HepG2 (cell line): ENCODE measurements around the gene PRR36. TPM values are rescaled to one million over a fixed set of nuclear protein-coding genes. Genes with fewer than 3 reads are reported as not detected.
A peak's percentile ranks its signal among the peaks of the same experiment; 100 is the strongest.

Source experiments
- ATF4 ChIP-seq, 2 experiments: fragments of 450-650 bp in 1 of 2; sonication (generic) in 1 of 2; formaldehyde crosslinking; IDR thresholded peaks; 2 replicates each; pipeline versions ENCODE4 v1.5.0 to v1.8.0; 2020 to 2022; ENCODE audit warnings: mild to moderate bottlenecking in 1 of 2, missing genetic modification reagents in 1 of 2
- CREBL2 ChIP-seq: sonication (generic); formaldehyde crosslinking; IDR thresholded peaks from 2 replicates; pipeline ENCODE4 v1.8.1; 2023; ENCODE audit warnings: missing genetic modification reagents, mild to moderate bottlenecking, borderline replicate concordance
- E2F1 ChIP-seq: sonication (generic); formaldehyde crosslinking; IDR thresholded peaks from 2 replicates; pipeline ENCODE4 v1.5.0; 2020; ENCODE audit warnings: missing genetic modification reagents
- FOXA1 ChIP-seq, 2 experiments: fragments of 450-650 bp in 1 of 2; sonication (generic) in 1 of 2; formaldehyde crosslinking in 1 of 2; IDR thresholded peaks; 2 replicates each; pipeline versions ENCODE4 v1.4.0 to v1.6.1; 2016 to 2020; ENCODE audit warnings: missing genetic modification reagents in 1 of 2
- GZF1 ChIP-seq: sonication (generic); formaldehyde crosslinking; IDR thresholded peaks from 2 replicates; pipeline ENCODE4 v1.5.1; 2020; ENCODE audit warnings: mild to moderate bottlenecking, missing genetic modification reagents
- KAT8 ChIP-seq: IDR thresholded peaks from 2 replicates; pipeline ENCODE4 v1.6.1; 2016; ENCODE audit warnings: missing genetic modification reagents, missing compliant biosample characterization
- MED13 ChIP-seq: sonication (generic); formaldehyde crosslinking; IDR thresholded peaks from 2 replicates; pipeline ENCODE4 v1.5.0; 2020; ENCODE audit warnings: missing genetic modification reagents
- PBX2 ChIP-seq: IDR thresholded peaks from 2 replicates; pipeline ENCODE4 v1.6.1; 2016; ENCODE audit warnings: control low read depth
- PLRG1 ChIP-seq: fragments of 450-650 bp; conservative IDR thresholded peaks from 2 replicates; pipeline ENCODE4 v1.6.1; 2016
- RCOR2 ChIP-seq: IDR thresholded peaks from 2 replicates; pipeline ENCODE4 v1.6.1; 2016; ENCODE audit warnings: missing biosample characterization, missing genetic modification reagents
- SNAPC4 ChIP-seq: sonication (generic); formaldehyde crosslinking; IDR thresholded peaks from 2 replicates; pipeline ENCODE4 v1.4.0; 2020; ENCODE audit warnings: mild to moderate bottlenecking, missing genetic modification reagents
- SNRNP70 ChIP-seq: fragments of 200-400 bp; formaldehyde crosslinking; IDR thresholded peaks from 2 replicates; pipeline ENCODE4 v1.6.1; 2017; ENCODE audit warnings: mild to moderate bottlenecking, low read depth, low read length, moderate library complexity
- TCF7 ChIP-seq: sonication (generic); IDR thresholded peaks from 2 replicates; pipeline ENCODE4 v1.6.1; 2016; ENCODE audit warnings: antibody characterized with exemption, low read depth
- YY1 ChIP-seq: IDR thresholded peaks from 2 replicates; pipeline ENCODE4 v1.6.1; 2011; ENCODE audit warnings: low read length, low read depth, moderate library complexity, mild to moderate bottlenecking; ENCODE audit not compliant: insufficient read depth, insufficient replicate concordance
- ZFP41 ChIP-seq: sonication (generic); formaldehyde crosslinking; IDR thresholded peaks from 2 replicates; pipeline ENCODE4 v1.4.0; 2020; ENCODE audit warnings: mild to moderate bottlenecking, missing genetic modification reagents, borderline replicate concordance
- ZNF230 ChIP-seq: sonication (generic); formaldehyde crosslinking; IDR thresholded peaks from 2 replicates; pipeline ENCODE4 v1.4.0; 2020; ENCODE audit warnings: mild to moderate bottlenecking, missing genetic modification reagents
- ZNF264 ChIP-seq: sonication (generic); formaldehyde crosslinking; IDR thresholded peaks from 2 replicates; pipeline ENCODE4 v1.4.0; 2020; ENCODE audit warnings: missing genetic modification reagents
- ZNF350 ChIP-seq: sonication (generic); formaldehyde crosslinking; IDR thresholded peaks from 2 replicates; pipeline ENCODE4 v1.4.0; 2020; ENCODE audit warnings: mild to moderate bottlenecking, low read depth, missing genetic modification reagents, borderline replicate concordance
- ZNF737 ChIP-seq: sonication (generic); formaldehyde crosslinking; IDR thresholded peaks from 2 replicates; pipeline ENCODE4 v1.5.0; 2020; ENCODE audit warnings: missing genetic modification reagents, mild to moderate bottlenecking, borderline replicate concordance
- ZSCAN22 ChIP-seq: sonication (generic); formaldehyde crosslinking; IDR thresholded peaks from 2 replicates; pipeline ENCODE4 v1.4.0; 2020; ENCODE audit warnings: mild to moderate bottlenecking, missing genetic modification reagents
- ZZZ3 ChIP-seq: sonication (generic); formaldehyde crosslinking; IDR thresholded peaks from 2 replicates; pipeline ENCODE4 v1.4.0; 2020; ENCODE audit warnings: missing genetic modification reagents, mild to moderate bottlenecking, borderline replicate concordance
- polyA plus RNA-seq, 8 experiments: library from polyadenylated mRNA; depleted of rRNA in 3 of 8; stranded (reverse) in 7 of 8; unstranded in 1 of 8; fragments of >200 nt; fragmentation: Illumina TruSeq in 4 of 8; extraction: Trizol in 4 of 8; gene quantifications; 2 replicates each; pipeline versions ENCODE4 v1.2.1 to v1.2.3, GENCODE V29; 2011 to 2016; ENCODE audit warnings: low read depth in 4 of 8, missing spikeins in 1 of 8, mixed read lengths in 1 of 8; ENCODE audit not compliant: insufficient read depth in 1 of 8
- total RNA-seq, 5 experiments: library from RNA; depleted of rRNA; stranded (reverse); fragments of >200 nt; fragmentation: Illumina TruSeq; extraction: Trizol; gene quantifications; 2 replicates each; pipeline ENCODE4 v1.2.3, GENCODE V29; 2016; ENCODE audit warnings: low read depth in 1 of 5

The PRR36 gene
- total and polyA plus RNA-seq, 2 of the 13 experiments (the other 11 are each of a cell fraction or from before 2014, with no cell fraction given): 0.07 to 0.17 TPM

- TF ChIP-seq ZZZ3 (no peak; the same call in 1 of the 2 replicates), ZSCAN22 (CRISPR knock-in tag) (no peak), ZNF350 (CRISPR knock-in tag) (peak; percentile 95), FOXA1 (IDR thresholded peaks at IDR 0.05) (no peak), FOXA1 (CRISPR knock-in tag; IDR thresholded peaks at IDR 0.05) (peak; percentile 63; the same call in 1 of the 2 replicates), ZNF264 (CRISPR knock-in tag) (peak; percentile 69), RCOR2 (CRISPR knock-in tag) (peak; percentile 81), MED13 (CRISPR knock-in tag) (peak; percentile 78; the same call in 1 of the 2 replicates), PLRG1 (no peak), KAT8 (CRISPR knock-in tag) (peak; percentile 86), SNAPC4 (CRISPR knock-in tag) (no peak), ZFP41 (CRISPR knock-in tag) (no peak), PBX2 (CRISPR knock-in tag) (0 out of 2 replicates have a peak, but pooled peaks have one; percentile 27), ZNF737 (CRISPR knock-in tag) (no peak), CREBL2 (CRISPR knock-in tag) (no peak), GZF1 (no peak), SNRNP70 (no peak), TCF7 (peak; percentile 39; the same call in 1 of the 2 replicates), YY1 (peak; percentile 66), ATF4 (CRISPR knock-in tag; IDR thresholded peaks at IDR 0.05) (no peak), ZNF230 (CRISPR knock-in tag) (peak; percentile 95; the same call in 1 of the 2 replicates), E2F1 (CRISPR knock-in tag) (peak; percentile 69)
Observed at GRCh38 chr19:7852851-7853769, 21.1 kb downstream of the PRR36 start (continued).
